ENCODE data around the gene LRRC37A.

GRCh38 chr17:46270032-46270431, 24.9 kb upstream of the LRRC37A start:
- no peak for TF ChIP-seq POU2F2 (IDR thresholded peaks at IDR 0.05; ENCODE audit: borderline replicate concordance, low read depth, low read length)
- no peak for TF ChIP-seq EP300 (IDR thresholded peaks at IDR 0.05; ENCODE audit: borderline replicate concordance in 1 of 2, control insufficient read depth in 1 of 2, low read depth in 2 of 2, low read length in 2 of 2)
- no peak for TF ChIP-seq ZBTB40 (IDR thresholded peaks at IDR 0.05; ENCODE audit: borderline replicate concordance)
- TF ChIP-seq MLLT1 (IDR thresholded peaks at IDR 0.05), result no peak
- TF ChIP-seq POLR2AphosphoS5 (IDR thresholded peaks at IDR 0.05; ENCODE audit: low read length), result no peak
- TF ChIP-seq POLR2AphosphoS2 (IDR thresholded peaks at IDR 0.05; ENCODE audit: low read depth, low read length), result no peak
- TF ChIP-seq PRDM15 (CRISPR knock-in tag; IDR thresholded peaks at IDR 0.05), result no peak
- TF ChIP-seq KDM1A (IDR thresholded peaks at IDR 0.05; ENCODE audit: borderline replicate concordance), result no peak
- no peak for TF ChIP-seq GABPA (IDR thresholded peaks at IDR 0.05; ENCODE audit: low read depth)
- TF ChIP-seq REST (IDR thresholded peaks at IDR 0.05; ENCODE audit: low read depth, low read length), result no peak
- TF ChIP-seq CTCF (IDR thresholded peaks at IDR 0.05 in 2 of 3, conservative IDR thresholded peaks at IDR 0.05 in 1 of 3; ENCODE audit: control insufficient read depth in 2 of 3, extremely low read depth in 1 of 3, insufficient read depth in 1 of 3, low read depth in 3 of 3, low read length in 3 of 3), result no peak
- no peak for TF ChIP-seq TARDBP (IDR thresholded peaks at IDR 0.05; ENCODE audit: borderline replicate concordance)

All from GM12878 (cell line).